ENCODE measurements around the gene UBE2K. TPM values are rescaled to one million over a fixed set of nuclear protein-coding genes. Genes with fewer than 3 reads are reported as not detected.

The UBE2K gene
- total RNA-seq, 1 donor from 2014 or later = 54.4 TPM

- Histone ChIP-seq H3K4me3 (no peak overlapping the region), H3K27ac (replicated peaks) (no peak overlapping the region), H3K36me3 (peaks cover 15% of the 10 kb centered on the region), H3K4me1 (peaks cover 18% of the 10 kb centered on the region), H3K27me3 (ENCODE audit: low read depth) (no peaks in the 10 kb centered on the region), H3K9me3 (replicated peaks) (no peaks in the 10 kb centered on the region)
- no peak for DNase-seq
- TF ChIP-seq CTCF (IDR thresholded peaks at IDR 0.05; ENCODE audit: borderline replicate concordance) = no peak
- intact Hi-C loops (cut with micrococcal nuclease) = no loop called here
Measured at GRCh38 chr4:39745920-39746319, 48.0 kb downstream of the UBE2K start.

- Histone ChIP-seq H3K4me3 (no peak overlapping the region), H3K36me3 (peaks cover 19% of the 10 kb centered on the region), H3K9me3 (replicated peaks) (no peaks in the 10 kb centered on the region), H3K4me1 (peaks cover 17% of the 10 kb centered on the region), H3K27ac (replicated peaks) (no peak overlapping the region), H3K27me3 (ENCODE audit: low read depth) (no peaks in the 10 kb centered on the region)
- intact Hi-C loops (cut with micrococcal nuclease) = no loop called here
- DNase-seq = no peak
- TF ChIP-seq CTCF (IDR thresholded peaks at IDR 0.05; ENCODE audit: borderline replicate concordance) = no peak
Measured at GRCh38 chr4:39750216-39750615, 52.3 kb downstream of the UBE2K start.

- Histone ChIP-seq H3K9me3 (replicated peaks) (no peaks in the 10 kb centered on the region), H3K4me1 (no peaks in the 10 kb centered on the region), H3K27ac (replicated peaks) (no peak overlapping the region), H3K27me3 (ENCODE audit: low read depth) (no peaks in the 10 kb centered on the region), H3K4me3 (no peak overlapping the region), H3K36me3 (peaks cover 35% of the 10 kb centered on the region)
- no peak for DNase-seq
- intact Hi-C loops (cut with micrococcal nuclease) = no loop called here
- no peak for TF ChIP-seq CTCF (IDR thresholded peaks at IDR 0.05; ENCODE audit: borderline replicate concordance)
Measured at GRCh38 chr4:39754309-39754708, 56.4 kb downstream of the UBE2K start.

GRCh38 chr4:39756159-39756558 is 58.2 kb downstream of the UBE2K start:
- Histone ChIP-seq H3K4me1 (no peaks in the 10 kb centered on the region), H3K9me3 (replicated peaks) (no peaks in the 10 kb centered on the region), H3K27ac (replicated peaks) (no peak overlapping the region), H3K4me3 (no peak overlapping the region), H3K27me3 (ENCODE audit: low read depth) (no peaks in the 10 kb centered on the region), H3K36me3 (peaks cover 51% of the 10 kb centered on the region)
- no peak for TF ChIP-seq CTCF (IDR thresholded peaks at IDR 0.05; ENCODE audit: borderline replicate concordance)
- no peak for DNase-seq
- intact Hi-C loops (cut with micrococcal nuclease) = no loop called here

GRCh38 chr4:39758176-39758575 is 60.2 kb downstream of the UBE2K start:
- DNase-seq = no peak

More at GRCh38 chr4:39758176-39758575, 60.2 kb downstream of the UBE2K start:
- no peak overlapping the region for H3K4me3 ChIP-seq
- no peaks in the 10 kb centered on the region for H3K4me1 ChIP-seq
- no peaks in the 10 kb centered on the region for H3K27me3 ChIP-seq (ENCODE audit: low read depth)
- intact Hi-C loops (cut with micrococcal nuclease) = no loop called here
- H3K27ac ChIP-seq (replicated peaks) = no peak overlapping the region
- no peak for TF ChIP-seq CTCF (IDR thresholded peaks at IDR 0.05; ENCODE audit: borderline replicate concordance)
- H3K9me3 ChIP-seq (replicated peaks) = no peaks in the 10 kb centered on the region
- peaks cover 55% of the 10 kb centered on the region for H3K36me3 ChIP-seq
